UCSD-AML1 (cell line): ENCODE data around the gene KIAA0930.

Experiments
- DNase-seq: peaks from one replicate; lab custom pipeline; 2025; ENCODE audit not compliant: unreplicated experiment; lab: John Stamatoyannopoulos, UW

KIAA0930 gene

DNA sequence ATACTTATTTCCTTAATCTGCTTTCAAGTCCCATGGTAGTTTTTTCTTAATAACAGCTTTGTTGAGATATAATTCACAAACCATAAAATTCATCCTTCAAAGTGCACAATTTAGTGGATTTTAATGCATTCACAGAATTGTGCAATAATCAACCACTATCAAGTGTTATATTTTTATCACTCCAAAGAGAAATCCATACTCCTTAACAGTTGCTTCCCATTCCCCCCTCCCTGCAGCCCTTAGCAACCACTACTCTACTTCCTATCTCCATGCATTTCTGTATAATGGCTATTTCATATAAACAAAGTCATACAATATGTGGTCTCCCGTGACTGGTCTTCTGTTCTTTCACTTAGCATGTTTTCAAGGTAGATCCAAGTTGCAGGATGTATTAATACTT is 95.8 kb downstream of the KIAA0930 start:
- DNase-seq, result no peak

DNA sequence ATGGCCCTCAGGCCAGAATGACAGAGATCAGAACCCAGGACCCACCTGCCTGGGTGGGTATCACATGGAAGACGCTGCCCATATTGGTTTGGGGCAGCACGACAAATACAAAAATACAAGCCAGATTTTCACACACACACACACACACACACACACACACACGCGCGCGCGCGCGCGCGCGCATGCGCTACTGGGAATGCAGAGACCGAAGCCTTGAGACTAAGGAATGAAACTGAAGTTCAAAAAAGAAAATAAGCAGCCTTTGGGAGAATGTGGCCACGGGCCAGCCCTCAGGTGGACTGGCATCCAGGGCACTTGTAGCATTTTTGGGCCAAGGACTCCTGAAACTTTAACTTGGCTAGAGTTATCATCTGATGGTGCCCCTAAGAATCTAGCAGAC is 98.3 kb downstream of the KIAA0930 start:
- no peak for DNase-seq
